GF-D8 (cell line): ENCODE results near the gene WASL.
"Not testable (repeated sequence)": the region's sequence is repeated elsewhere in the genome, so short reads cannot be mapped to it uniquely, and the experiment has no call there.

ENCODE experiments used
- DNase-seq: peaks from one replicate; lab custom pipeline; 2025; lab: John Stamatoyannopoulos, UW

Gene WASL

DNA sequence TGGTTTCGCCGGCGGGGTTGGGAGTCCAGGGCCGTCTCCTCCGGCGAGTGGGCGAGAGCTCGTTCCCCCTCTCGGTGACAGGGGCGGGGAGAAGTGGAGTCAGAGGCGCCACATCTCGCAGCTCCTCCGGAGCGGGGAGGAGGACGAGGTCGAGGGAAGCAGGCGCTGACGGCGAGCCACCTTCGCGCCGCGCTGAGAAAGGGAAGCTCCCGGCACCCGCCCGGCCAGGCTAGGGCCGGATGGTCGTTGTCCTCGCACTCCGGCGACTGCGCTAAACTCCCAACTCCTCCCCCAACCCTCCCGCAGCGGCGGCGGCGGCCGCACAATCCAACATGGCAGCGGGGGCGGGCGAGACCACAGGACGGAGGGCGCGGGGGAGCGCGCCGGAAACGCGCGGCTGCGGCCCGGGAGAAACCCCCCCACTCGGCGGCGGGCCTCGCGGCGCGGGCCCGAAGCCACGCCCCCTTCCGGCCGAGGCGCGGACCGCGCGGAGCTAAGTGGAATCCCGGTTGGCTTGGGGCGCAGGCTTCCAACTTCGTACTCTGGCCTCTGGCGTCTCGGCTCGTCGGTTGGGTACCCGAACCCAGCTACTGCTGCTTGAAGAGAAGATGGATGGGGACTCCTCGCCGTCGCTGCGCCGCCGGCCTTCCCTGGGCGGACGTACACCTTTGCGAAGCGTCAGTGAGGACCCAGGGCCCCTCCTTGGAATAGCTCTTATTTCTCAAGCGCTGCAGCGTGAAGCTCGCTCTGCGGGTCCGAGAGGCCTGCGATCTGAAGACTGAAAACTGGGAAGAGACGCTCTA lies at the start of gene WASL:
TSS of gene WASL (minus strand) at position 270 of the 803 bp plus-strand sequence. CDS start at position 1, 269 bp downstream.
- DNase-seq, result peak; percentile 77

DNA sequence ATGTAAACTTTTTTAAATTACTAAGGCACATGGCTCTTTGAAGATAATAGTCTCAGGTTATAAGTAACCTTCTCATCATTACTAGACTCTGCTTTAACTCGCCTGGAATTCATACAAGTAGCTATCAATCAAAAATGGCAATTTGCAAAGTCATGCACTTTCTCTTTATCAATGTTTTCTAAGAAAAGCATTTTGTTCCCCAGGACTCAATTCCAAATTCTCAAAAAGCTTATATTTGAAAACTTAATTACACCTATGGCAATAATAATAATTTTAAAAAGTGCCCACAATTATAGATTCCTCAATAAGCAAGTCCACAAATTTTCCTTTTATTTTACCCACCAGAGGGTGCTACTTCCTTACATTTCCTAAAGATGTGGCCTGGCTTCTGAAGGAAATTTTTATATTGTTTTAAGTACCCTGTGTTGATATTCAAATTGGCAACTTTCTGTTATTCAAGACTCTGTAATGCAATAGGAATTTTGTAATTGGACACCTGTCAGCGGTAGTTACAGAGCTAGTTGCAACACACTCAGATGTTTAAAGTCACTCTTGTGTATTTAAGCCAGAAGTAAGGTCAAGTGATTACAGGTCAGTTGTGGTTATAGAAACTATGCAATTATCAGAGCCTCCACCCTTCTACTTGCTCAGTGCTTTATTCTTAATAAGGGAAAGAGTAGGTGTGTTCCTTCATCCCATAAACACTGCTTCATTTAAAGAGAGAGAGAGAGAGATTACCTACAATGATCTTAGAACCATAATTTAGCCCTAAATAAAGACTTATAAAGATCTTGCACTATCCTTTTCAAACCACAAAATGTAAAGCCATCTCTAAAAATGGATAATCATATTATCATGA lies 49.1 kb upstream of the WASL start:
- DNase-seq, result no peak

DNA sequence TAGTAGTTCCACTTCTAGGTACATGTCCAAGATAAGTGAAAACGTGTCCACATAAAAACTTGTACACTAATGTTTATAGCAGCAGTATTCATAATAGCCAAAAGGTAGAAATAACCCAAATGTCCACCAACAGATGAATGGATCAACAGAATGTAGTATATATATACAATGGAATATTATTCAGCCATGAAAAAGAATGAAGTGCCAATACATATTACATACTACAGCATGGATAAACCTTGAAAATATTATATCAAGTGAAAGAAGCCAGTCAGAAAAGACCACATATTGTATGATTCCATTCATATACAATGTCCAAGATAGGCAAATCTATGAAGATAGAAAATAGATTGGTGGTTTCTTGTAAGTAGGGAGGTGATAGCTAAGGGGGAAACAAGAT lies 47.8 kb upstream of the WASL start:
- DNase-seq, result no peak

DNA sequence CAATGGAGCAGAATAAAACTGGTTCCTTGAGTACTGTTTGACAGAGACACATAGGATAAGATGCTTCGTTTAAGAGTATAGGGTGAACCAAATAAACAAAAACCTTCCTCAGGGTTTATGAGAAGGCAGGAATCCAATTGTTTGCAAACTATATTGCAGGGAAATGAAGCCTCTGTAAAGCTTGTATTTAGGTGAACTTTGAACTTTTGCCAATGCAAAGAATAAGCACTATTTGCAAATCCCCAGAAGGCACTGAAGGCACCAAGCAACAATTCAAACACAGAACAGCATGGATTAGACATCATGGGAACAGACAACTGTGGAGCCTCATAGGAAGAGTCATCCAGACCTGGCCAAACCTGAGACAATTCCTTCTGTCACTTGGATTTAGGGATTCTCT lies 47.1 kb upstream of the WASL start:
- no peak for DNase-seq

DNA sequence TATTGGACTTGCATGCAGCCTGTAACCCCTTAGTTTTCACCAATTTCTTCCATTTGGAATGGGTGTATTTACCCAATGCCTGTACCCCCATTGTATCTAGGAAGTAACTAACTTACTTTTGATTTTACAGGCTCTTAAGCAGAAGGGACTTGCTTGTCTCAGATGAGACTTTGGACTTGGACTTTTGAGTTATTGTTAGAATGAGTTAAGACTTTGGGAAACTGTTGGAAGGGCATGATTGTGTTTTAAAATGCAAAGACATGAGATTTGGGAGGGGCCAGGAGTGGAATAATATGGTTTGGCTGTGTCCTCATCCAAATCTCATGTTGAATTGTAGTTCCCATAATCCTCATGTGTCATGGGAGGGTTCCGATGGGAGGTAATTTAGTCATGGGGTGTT lies 46.3 kb upstream of the WASL start:
- DNase-seq, result not testable (repeated sequence)

DNA sequence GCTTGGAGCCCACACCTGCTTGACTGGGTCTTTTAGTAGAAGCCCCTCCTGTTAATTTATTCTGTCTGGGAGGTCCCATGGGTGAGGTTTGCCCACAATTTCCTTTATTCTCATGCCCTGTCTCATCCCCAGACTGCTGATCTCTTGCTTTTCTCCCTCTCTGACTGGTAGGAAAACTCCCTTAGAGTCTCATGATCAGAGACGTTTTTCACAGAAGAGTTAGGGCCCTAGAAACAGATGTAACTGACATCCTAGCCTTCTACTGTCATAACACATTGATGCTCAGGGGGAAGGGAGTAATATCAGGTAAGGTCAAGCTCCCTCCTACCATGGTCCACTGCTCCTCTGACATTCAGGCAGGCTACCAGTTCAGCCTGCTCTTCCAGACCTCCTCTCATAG lies 43.7 kb upstream of the WASL start:
- DNase-seq, result no peak

DNA sequence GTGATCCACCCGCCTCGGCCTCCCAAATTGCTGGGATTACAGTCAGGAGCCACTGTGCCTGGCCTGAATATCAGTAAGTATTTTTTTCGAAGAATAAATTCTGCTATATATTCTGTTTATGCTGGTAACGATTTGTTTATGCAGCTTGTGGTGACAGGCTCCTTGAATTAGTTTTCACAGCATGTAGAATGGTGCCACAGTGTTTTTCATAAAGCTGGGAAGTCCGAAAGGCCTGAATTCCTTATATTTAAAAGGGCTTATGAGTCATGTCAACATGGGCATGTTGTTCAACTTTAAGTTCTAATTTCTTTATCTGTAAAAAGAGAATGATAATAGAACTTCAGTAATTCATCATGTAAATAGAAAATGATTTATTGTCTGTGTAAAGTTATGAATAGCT lies 42.2 kb upstream of the WASL start:
- no peak for DNase-seq

DNA sequence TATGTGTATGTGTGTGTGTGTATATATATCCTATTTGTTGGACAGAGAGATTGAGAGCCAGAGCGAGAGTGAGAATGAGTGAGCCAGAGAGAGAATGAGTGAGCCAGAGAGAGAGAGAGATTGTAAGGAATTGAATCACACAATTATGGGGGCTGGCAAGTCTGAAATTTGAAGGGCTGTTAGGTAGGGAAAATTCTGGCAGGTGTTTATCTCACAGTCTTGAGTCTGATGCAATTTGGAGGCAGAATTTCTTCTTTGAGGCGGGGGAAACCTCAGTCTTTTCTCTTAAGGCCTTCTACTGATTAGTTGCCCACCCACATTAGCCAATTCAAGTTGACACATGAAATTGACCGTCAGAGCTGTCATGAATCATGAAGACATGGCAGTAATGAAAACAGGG lies 41.0 kb upstream of the WASL start:
- DNase-seq, result no peak

DNA sequence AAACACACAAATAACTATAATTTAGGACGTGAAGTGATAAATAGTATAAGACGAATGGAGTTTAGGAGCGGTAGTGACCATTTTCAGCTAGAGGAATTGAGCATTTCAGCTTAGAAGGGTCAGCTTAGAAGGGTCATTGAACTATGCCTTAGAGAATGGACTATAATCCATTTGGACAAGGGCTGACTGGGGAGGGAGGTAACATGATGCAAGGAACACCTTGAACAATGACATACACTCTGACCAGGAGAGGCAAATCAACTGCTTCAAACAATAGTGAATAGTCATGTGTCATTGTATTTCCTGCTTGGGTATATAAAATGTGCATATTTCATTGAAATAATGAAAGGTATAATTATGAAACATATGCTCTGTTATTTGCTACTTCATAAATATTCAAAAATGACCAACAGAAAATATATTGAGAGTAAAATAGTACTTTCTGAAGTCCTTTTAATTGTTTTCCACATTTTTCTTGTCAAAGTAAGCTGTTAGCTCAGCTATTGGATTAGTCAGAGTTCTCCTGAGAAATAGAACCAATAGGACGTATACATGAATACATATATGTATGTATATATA lies 40.5 kb upstream of the WASL start:
- DNase-seq, result no peak

DNA sequence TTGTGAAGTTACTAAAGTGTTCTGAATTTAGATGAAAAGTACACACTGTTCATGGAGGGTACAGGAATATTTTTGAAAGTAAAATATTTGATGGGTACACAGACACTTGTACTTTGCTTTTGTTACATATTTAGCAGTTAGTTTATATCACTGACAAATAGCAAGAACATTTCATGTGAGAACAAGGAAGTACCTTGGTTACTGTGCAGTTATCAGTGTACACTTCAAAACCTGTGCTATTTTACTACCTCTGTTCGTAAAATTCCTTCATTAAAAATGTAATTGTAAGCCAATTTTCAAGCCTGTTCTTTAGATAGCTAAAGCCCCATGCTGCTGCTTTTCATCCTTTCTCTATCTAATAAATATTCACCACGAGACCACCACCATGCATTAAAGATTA lies 39.8 kb upstream of the WASL start:
- no peak for DNase-seq

DNA sequence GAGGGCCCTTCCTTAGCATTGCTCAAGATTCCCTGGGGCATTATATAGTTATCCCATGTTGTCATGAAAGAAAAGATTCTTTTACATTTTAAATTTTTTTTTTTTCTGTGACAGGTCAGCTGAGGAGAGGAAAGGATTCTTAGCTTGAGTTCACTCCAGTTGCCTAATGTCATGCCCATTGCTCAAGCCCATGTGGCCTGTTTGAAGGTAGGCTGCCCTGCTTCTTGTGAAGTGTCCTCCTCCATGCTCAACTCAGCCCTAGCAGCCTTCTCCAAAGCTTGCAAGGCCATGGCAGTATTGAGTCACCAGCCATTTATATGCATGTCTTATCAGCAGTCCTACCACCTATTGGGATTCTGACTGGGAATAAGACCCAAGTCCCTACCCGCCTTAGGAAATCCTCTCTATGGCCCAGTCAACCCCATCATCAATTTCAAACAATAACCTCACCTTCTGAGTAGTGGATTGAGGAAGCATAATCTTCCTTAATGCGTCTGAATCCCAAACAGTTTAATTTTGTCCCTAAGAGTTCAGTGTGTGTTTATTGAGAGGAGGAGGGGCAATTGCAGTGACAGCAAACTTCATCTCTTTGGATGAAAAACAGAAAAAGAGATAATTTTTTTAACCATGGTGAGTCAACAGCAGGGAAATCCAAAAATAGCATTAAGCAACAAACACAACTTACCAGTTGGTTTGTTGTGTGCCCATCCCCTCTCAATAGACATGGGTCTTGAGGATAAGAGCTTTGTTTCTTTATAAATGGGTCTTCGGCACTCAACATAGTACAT lies 38.6 kb upstream of the WASL start:
- no peak for DNase-seq

DNA sequence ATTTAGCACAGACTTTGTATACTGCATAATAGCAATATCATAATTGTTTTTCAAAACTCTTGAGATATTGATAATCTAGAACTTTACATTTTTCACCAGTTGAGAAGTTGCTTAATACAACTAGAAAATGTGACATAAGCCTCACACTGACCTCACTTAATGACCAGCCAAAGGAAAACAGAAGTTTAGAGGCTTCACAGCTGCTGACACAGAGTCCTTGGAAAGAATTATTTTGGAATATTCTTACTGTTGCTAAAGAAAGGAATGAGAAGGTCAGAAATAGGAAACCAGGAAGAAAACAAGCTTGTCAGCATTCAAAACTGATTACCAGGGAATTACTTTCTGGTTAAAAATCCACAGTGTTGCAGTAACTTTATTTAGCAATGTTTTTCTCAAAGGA lies 35.5 kb upstream of the WASL start:
- DNase-seq, result no peak

DNA sequence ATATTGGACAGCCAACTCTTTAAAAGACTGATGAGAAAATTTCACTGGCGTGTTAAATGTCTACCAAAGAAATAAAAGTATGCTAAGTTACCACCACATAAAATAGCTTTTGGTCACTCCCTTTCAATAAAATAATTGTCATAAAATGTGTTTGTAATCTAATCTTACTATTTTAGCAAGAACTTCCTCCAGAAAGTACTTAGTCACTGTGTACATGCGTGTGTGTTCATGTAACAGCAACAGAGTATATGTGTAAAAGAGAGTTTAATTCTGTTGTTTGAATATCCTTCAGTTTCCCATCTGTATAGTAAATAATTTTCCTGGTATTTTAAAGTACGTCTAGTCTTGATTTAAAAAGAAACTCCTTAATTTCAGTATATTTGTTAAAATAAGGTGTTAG lies 35.0 kb upstream of the WASL start:
- DNase-seq, result no peak

DNA sequence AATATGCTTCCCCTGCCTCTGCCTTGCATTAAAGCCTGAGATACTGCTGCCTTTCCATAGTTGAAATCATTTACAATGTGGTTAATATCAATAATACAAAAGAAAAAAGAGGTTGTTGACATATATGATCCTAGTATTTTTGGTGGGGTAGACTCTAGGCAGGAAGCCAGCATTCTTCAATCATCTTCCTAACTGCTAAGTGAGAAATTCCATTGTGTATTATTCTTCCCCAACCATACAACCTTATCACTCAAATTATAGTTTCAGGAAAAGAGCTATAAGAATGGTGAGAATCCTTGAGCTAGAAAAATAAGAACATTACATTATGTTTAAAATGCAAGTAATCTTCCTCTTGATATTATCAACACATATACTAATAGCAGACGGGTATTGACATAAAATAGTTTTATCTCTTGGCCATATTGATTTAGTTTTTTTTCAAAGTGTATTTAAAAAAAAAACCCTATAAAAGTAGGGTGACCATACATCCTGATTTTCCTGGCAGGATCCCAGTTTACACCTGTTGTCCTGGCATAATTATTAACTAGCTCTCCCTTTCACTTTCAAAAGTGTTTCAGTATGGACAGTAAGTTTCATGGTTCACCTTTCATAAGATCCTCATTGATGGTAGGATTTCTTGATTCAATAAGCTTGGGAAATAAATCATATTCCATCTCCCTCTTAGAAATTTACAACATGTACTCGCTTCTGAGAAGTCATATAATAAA lies 33.4 kb upstream of the WASL start:
- no peak for DNase-seq

DNA sequence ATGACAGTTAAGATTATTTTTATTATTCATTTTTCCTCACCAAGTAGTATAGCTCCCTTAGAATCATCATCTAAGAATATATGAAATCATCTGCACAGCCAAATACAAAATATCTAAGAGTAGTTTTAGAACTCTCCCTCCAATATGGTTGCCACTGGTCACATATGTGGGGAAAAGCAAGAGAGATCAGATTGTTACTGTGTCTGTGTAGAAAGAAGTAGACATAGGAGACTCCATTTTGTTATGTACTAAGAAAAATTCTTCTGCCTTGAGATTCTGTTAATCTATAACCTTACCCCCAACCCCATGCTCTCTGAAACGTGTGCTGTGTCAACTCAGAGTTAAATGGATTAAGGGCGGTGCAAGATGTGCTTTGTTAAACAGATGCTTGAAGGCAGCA lies 31.7 kb upstream of the WASL start:
- not testable (repeated sequence) for DNase-seq

DNA sequence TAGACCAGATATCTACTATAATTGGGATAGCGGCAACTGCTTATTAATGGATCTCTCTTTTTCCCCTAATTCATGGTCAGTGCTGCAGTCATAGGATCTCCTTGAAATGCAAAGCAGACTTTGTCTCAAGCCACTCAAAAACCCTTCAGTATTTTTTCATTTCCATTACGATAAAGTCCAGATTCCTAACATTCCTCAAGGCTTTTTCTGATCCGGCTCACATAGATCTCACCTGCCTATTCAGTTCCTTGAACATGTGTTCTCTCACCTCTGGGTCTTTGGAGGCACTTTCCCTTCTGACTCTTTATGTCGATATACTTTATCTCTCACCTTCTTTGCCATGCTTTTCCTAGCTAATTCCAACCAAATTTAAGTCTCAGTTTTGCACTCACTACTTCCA lies 25.7 kb upstream of the WASL start:
- no peak for DNase-seq

DNA sequence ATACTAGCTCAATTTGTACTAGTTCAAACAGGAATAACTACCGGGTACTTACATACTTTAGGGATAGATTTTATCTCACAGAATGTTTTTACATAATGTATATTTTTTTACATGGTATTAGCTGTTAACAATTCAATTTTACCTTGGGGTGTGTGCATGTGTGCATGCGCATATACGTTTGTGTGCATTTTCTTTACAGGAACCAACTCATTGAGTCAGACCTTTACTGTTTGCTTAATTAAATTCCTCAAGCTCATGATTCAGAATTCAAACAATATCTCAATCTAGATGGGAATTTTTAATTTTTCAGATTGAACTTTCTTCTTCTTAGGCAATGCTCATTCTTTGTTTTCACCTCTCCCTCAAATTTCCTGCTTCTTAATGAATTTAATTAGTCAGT lies 24.7 kb upstream of the WASL start:
- DNase-seq, result no peak

DNA sequence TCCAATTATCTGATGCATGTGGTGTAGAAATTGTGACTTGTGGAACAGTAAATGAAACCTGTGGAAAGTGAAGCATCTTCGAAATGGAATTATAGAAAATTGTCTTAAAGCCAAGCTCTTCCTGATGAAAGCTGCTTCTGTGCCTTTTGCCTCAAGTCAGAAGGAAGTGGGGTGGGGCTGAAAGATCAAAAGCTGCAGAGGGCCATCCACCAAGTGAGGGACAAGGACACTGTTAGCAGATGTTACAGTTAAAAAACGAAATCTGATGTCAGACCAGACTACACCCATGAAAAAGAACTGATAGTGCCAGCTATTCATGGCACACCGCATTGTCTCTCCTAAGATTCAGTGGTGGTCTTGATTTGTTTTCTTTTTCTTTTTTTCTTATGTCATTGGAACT lies 23.8 kb upstream of the WASL start:
- no peak for DNase-seq

DNA sequence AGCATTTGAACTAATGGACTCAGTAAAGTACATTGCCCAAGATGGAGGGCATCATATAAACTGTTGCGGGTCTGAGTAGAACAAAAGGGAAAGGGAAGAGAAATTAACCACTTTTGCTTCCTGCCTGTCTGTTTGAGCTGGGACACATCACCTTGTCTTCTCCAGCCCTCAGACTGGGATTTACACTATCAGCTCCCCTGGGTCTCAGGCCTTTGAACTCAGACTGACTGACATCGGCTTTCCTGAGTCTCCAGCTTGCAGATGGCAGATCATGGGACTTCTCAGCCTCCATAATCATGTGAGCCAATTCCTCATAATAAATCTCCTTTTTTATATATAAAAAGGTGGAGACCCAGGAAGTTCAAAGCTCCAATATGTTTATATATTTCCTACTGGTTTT lies 23.0 kb upstream of the WASL start:
- DNase-seq, result no peak

DNA sequence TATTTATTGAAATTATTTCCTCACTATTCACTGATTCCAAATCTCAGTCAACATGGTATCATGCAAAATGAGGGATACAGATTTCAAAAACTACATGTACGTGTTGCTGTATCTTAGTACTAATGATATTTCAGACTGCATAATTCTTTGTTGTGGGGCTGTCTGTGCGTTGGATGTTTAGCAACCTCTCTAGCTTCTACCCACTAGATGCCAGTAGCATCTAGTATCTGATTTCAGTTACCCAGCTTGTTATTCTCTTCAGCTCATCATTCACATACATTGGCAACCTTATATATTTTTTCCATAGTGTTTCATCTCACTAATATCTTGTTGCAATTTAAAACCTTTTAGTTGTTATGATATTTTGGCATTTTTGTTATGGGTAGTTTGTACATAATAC lies 22.5 kb upstream of the WASL start:
- no peak for DNase-seq

DNA sequence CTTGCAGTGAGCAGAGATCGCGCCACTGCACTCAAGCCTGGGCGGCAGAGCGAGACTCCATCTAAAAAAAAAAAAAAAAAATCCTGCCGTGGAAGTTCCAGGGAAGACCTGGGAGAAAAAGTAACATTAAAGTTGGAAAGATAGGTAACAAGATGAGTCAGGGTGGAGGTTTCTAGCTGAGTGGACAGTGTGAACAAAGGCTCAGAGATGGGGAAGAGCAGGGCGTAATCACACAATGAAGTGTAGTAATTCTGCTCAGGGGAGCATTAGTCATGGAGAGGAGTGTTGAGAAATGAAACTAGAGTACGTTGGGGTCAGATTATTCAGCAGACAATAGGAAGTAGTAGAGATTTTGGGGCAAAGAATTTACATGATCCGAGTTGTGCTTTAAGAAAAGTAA lies 21.6 kb upstream of the WASL start:
- DNase-seq, result no peak

DNA sequence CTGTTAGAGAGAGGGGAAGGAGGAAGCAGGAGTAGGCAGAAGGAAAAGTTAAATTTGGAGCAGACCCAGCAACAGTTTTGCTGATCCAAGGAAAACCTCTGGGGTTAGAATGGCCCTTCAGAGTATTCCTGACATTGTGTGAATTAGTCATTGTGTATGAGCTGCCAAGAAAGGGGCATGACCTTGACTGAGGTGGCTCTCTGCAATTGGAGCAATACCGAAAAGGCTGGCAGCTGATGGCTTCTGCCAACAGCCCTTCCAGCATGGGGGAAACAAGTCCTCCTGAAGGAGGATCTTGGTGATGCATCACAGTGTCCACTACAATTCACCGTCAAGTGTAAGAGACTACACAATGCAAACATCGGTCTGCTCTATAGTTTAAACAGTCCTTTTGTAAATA lies 20.6 kb upstream of the WASL start:
- no peak for DNase-seq
